HEK293T (cell line): ENCODE results near the gene CORO2B.
"Not testable (repeated sequence)": the region's sequence is repeated elsewhere in the genome, so short reads cannot be mapped to it uniquely, and the experiment has no call there.

Experiments used
- CTCF ChIA-PET: fragments of 350-600 bp; formaldehyde crosslinking; extraction: SDS; loops from one replicate; lab custom pipeline; 2021; ENCODE audit warnings: antibody characterized with exemption, inconsistent platforms; lab: Yijun Ruan, JAX
- POLR2A ChIA-PET: fragments of 350-600 bp; formaldehyde crosslinking; extraction: SDS; loops from one replicate; lab custom pipeline; 2020; ENCODE audit warnings: antibody characterized with exemption, inconsistent platforms; lab: Yijun Ruan, JAX
- DNase-seq: peaks from one replicate; pipeline ENCODE4 v3.0.0; 2012; ENCODE audit warnings: mixed read lengths; ENCODE audit errors: extremely low spot score
- ARNT ChIP-seq: fragments of 450-650 bp; IDR thresholded peaks from 2 replicates; pipeline ENCODE4 v1.6.1; 2017; ENCODE audit warnings: mild to moderate bottlenecking
- BHLHE40 ChIP-seq: fragments of 450-650 bp; IDR thresholded peaks from 2 replicates; pipeline ENCODE4 v1.6.1; 2016; ENCODE audit warnings: mild to moderate bottlenecking, moderate library complexity, borderline replicate concordance
- CTBP1 ChIP-seq: fragments of 450-650 bp; IDR thresholded peaks from 2 replicates; pipeline ENCODE4 v1.6.1; 2016; ENCODE audit warnings: borderline replicate concordance
- ELF4 ChIP-seq: fragments of 450-650 bp; IDR thresholded peaks from 2 replicates; pipeline ENCODE4 v1.6.1; 2017; ENCODE audit warnings: antibody characterized with exemption
- FOXA1 ChIP-seq: fragments of 450-650 bp; IDR thresholded peaks from 2 replicates; pipeline ENCODE4 v1.6.1; 2016; ENCODE audit warnings: mild to moderate bottlenecking
- FOXK2 ChIP-seq: fragments of 450-650 bp; IDR thresholded peaks from 2 replicates; pipeline ENCODE4 v1.6.1; 2016; ENCODE audit warnings: mild to moderate bottlenecking
- FOXM1 ChIP-seq: fragments of 450-650 bp; IDR thresholded peaks from 2 replicates; pipeline ENCODE4 v1.6.1; 2017; ENCODE audit warnings: mild to moderate bottlenecking, borderline replicate concordance
- HDGF ChIP-seq: fragments of 450-650 bp; IDR thresholded peaks from 2 replicates; pipeline ENCODE4 v1.6.1; 2017; ENCODE audit warnings: antibody characterized with exemption, borderline replicate concordance
- L3MBTL2 ChIP-seq: fragments of 450-650 bp; conservative IDR thresholded peaks from 2 replicates; pipeline ENCODE4 v1.6.1; 2016; ENCODE audit warnings: mild to moderate bottlenecking
- LEF1 ChIP-seq: fragments of 450-650 bp; IDR thresholded peaks from 2 replicates; pipeline ENCODE4 v1.6.1; 2017; ENCODE audit warnings: mild to moderate bottlenecking, borderline replicate concordance
- NFRKB ChIP-seq: fragments of 450-650 bp; IDR thresholded peaks from 2 replicates; pipeline ENCODE4 v1.6.1; 2016; ENCODE audit warnings: mild to moderate bottlenecking, moderate library complexity
- SP1 ChIP-seq: fragments of 450-650 bp; IDR thresholded peaks from 2 replicates; pipeline ENCODE4 v1.6.1; 2017
- SUZ12 ChIP-seq: fragments of 450-650 bp; IDR thresholded peaks from 2 replicates; pipeline ENCODE4 v1.6.1; 2016; ENCODE audit warnings: mild to moderate bottlenecking
- TARDBP ChIP-seq: fragments of 450-650 bp; IDR thresholded peaks from 2 replicates; pipeline ENCODE4 v1.6.1; 2016
- ZNF384 ChIP-seq: fragments of 450-650 bp; IDR thresholded peaks from 2 replicates; pipeline ENCODE4 v1.6.1; 2016
- TF ChIP-seq, protein P1 (sequence below): fragments of 450-650 bp; IDR thresholded peaks from 2 replicates; pipeline ENCODE4 v1.6.1; 2016

CORO2B gene

DNA sequence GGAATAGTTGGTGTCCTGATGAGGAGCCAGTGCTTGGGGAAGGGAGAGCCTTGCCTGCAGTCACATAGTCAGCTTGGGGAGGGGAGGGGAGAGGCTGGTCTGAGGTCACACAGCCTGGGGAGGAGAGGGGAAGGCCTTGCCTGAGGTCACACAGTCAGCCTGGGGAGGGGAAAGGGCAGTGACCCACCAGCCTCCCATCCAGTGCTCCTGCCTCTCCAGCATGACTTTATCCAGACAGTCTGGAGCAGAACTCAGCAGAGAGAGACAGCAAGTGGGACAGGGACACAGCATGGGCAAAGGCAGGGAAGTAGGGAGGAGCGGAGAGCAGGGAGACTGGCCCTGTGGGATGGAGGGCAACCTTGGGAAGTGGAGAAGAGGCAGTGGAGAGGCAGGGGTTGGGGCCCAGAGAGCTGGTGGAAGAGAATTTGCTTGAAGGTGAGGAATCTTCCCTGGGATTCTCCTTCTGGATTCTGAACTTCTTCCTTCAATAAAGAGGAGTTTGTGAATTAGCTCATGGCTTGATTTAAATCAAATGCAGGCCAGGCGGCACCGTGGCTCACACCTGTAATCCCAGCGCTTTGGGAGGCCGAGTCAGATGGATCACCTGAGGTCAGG is 64.5 kb downstream of the CORO2B start:
- CTCF ChIA-PET: no interaction called here
- no peak for DNase-seq

DNA sequence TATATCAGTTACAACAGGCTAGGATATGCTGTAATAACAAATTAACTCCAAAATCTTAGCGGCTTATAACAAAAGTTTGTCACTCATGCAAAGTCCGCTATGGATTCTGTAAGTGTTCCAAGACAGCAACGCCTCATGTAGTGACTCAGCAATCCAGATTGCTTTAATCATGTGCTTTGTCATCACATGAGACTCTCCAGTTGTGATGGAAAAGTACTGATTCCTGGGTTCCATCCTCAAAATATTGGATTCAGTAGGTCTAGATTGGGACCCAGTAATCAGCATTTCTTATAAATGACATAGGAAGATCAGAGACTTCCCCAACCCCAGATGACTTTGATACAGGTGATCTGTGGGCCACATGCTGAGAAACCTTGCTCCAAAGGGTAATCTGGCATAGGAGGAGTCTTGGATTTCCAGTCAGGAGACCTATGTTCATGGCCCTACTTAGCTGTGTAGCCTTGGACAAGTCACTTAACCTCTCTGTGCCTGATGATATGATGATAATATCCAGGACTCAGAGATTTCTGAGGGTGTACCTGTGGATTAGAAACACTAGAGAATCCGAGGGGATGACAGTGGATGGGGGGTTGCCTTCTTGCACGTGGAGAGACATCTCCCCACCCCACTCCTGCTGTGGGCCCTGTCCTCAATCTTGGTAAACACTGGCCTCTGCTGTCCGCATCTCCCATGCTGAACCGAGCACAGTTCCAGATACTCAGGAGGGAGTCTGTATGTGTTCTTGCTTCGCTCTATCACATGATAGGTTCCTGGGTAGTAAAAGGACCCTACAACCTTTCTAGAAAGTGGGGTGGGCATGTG is 65.5 kb downstream of the CORO2B start:
- POLR2A ChIA-PET: no interaction called here
- TF ChIP-seq L3MBTL2 (no peak), BHLHE40 (no peak), CTBP1 (no peak), LEF1 (no peak), FOXM1 (no peak), SUZ12 (no peak), FOXK2 (no peak), TARDBP (no peak), HDGF (no peak), ELF4 (no peak), ARNT (no peak), NFRKB (no peak), SP1 (no peak)
- TF ChIP-seq, protein P1, sequence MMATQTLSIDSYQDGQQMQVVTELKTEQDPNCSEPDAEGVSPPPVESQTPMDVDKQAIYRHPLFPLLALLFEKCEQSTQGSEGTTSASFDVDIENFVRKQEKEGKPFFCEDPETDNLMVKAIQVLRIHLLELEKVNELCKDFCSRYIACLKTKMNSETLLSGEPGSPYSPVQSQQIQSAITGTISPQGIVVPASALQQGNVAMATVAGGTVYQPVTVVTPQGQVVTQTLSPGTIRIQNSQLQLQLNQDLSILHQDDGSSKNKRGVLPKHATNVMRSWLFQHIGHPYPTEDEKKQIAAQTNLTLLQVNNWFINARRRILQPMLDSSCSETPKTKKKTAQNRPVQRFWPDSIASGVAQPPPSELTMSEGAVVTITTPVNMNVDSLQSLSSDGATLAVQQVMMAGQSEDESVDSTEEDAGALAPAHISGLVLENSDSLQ: no peak
- CTCF ChIA-PET: no interaction called here
- no peak for DNase-seq

More for the DNA sequence above, 64.5 kb downstream of the CORO2B start:
- POLR2A ChIA-PET: no interaction called here
- TF ChIP-seq ELF4: no peak
- TF ChIP-seq FOXK2: no peak
- no peak for TF ChIP-seq L3MBTL2
- no peak for TF ChIP-seq NFRKB
- TF ChIP-seq HDGF: no peak
- no peak for TF ChIP-seq SUZ12
- TF ChIP-seq TARDBP: no peak
- TF ChIP-seq LEF1: no peak
- no peak for TF ChIP-seq BHLHE40
- TF ChIP-seq, protein P1: no peak
- no peak for TF ChIP-seq FOXM1
- TF ChIP-seq ARNT: no peak
- no peak for TF ChIP-seq ZNF384
- TF ChIP-seq CTBP1: no peak

DNA sequence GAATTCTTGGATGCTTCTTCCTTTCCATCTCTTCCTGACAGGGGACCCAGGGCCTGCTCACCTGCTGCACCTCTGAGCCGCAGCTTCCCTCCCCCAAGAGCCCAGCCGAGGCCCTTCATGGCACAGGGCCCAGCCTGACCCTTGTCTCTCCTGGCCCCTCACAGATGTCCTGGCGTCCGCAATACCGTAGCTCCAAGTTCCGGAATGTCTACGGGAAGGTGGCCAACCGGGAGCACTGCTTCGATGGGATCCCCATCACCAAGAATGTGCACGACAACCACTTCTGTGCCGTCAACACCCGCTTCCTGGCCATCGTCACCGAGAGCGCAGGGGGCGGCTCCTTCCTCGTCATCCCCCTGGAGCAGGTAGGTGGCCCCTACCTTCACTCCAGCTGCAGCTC is 66.2 kb downstream of the CORO2B start:
- POLR2A ChIA-PET: no interaction called here
- CTCF ChIA-PET: no interaction called here
- no peak for DNase-seq
- TF ChIP-seq TARDBP: no peak
- no peak for TF ChIP-seq ZNF384
- no peak for TF ChIP-seq SUZ12
- no peak for TF ChIP-seq CTBP1
- TF ChIP-seq L3MBTL2: no peak
- no peak for TF ChIP-seq ELF4
- no peak for TF ChIP-seq FOXM1
- no peak for TF ChIP-seq FOXA1
- no peak for TF ChIP-seq FOXK2
- TF ChIP-seq BHLHE40: no peak
- TF ChIP-seq, protein P1: no peak
- TF ChIP-seq ARNT: no peak
- no peak for TF ChIP-seq SP1
- no peak for TF ChIP-seq HDGF

DNA sequence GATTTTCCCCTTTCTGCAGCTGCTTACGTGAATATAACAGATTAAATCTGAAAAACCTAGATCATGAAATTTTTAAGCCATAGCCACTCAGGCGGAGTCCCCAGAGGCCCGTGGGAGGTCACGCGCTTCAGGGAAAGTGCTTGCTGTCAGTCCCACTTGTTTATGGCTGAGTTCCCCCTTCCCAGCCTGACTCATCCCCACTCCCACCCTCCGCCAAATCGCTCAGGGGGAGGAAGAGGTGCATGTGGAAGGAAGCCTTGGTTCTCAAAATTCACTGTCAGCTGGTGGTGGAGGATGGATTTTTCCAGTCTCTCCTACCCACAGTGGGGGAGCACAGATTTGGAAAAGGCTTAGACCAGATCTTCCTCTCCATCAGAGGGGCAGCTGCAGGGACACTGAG is 67.4 kb downstream of the CORO2B start:
- no peak for DNase-seq
- no peak for TF ChIP-seq ARNT
- TF ChIP-seq L3MBTL2: no peak
- no peak for TF ChIP-seq BHLHE40
- no peak for TF ChIP-seq ZNF384
- TF ChIP-seq FOXA1: no peak
- no peak for TF ChIP-seq ELF4
- no peak for TF ChIP-seq LEF1
- TF ChIP-seq, protein P1: no peak
- TF ChIP-seq SP1: no peak
- no peak for TF ChIP-seq FOXM1
- no peak for TF ChIP-seq NFRKB
- no peak for TF ChIP-seq HDGF
- no peak for TF ChIP-seq SUZ12
- TF ChIP-seq CTBP1: no peak
- TF ChIP-seq FOXK2: no peak
- TF ChIP-seq TARDBP: no peak
- CTCF ChIA-PET: interaction anchor here (1.0 to 1.1 kb wide), 2 partner anchors 13 to 96 kb away, joined by 3 to 4 read pairs; no protein-coding TSS in a partner anchor
- POLR2A ChIA-PET: no interaction called here

DNA sequence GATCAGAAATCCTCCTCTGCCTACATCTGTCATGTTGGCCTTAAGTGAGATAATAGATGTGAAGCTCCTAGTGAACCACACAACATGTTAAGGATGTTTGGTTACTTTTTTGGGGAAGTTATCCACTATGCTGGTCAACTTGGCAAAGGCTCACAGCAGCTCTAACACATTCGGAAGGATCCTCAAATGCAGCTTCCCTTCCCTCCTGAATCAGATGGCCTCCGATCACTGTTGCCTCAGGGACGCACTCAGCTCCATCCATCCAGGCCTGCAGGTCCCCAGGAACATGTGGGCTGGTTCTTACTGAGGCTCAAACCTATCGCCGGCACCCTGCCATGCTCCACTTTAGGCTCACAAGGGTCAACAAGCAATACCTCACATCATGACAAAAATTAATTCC is 67.9 kb downstream of the CORO2B start:
- POLR2A ChIA-PET: no interaction called here
- CTCF ChIA-PET: interaction anchor here (1.0 to 1.1 kb wide), 2 partner anchors 12 to 97 kb away, joined by 3 to 4 read pairs; no protein-coding TSS in a partner anchor
- no peak for DNase-seq
- TF ChIP-seq HDGF (no peak), SUZ12 (no peak), CTBP1 (no peak), ZNF384 (no peak), BHLHE40 (no peak), FOXK2 (no peak), L3MBTL2 (no peak), NFRKB (no peak)

DNA sequence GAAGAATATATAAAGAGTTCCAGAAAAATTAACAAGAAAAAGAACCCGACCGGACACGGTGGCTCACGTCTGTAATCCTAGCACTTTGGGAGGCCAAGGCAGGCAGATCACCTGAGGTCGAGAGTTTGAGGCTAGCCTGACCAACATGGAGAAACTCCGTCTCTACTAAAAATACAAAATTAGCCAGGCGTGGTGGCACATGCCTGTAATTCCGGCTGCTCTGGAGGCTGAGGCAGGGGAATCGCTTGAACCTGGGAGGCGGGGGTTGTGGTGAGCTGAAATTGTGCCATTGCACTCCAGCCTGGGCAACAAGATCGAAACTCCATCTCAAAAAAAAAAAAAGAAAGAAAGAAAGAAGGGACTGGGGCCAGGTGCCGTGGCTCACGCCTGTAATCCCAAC is 68.6 kb downstream of the CORO2B start:
- DNase-seq, POLR2A ChIA-PET: not testable (repeated sequence)
- CTCF ChIA-PET: interaction anchor here (0.6 to 1.1 kb wide), 3 partner anchors 11 to 97 kb away, joined by 3 to 6 read pairs (median 4); no protein-coding TSS in a partner anchor
